GM18867 (cell line): ENCODE measurements around the gene ENTHD1.

Experiments
- ATAC-seq: cut with Tn5 transposase; IDR thresholded peaks from one replicate; pipeline ENCODE4 v1.9.1; 2021; ENCODE audit warnings: mild to moderate bottlenecking, moderate library complexity; ENCODE audit not compliant: unreplicated experiment

The ENTHD1 gene

DNA sequence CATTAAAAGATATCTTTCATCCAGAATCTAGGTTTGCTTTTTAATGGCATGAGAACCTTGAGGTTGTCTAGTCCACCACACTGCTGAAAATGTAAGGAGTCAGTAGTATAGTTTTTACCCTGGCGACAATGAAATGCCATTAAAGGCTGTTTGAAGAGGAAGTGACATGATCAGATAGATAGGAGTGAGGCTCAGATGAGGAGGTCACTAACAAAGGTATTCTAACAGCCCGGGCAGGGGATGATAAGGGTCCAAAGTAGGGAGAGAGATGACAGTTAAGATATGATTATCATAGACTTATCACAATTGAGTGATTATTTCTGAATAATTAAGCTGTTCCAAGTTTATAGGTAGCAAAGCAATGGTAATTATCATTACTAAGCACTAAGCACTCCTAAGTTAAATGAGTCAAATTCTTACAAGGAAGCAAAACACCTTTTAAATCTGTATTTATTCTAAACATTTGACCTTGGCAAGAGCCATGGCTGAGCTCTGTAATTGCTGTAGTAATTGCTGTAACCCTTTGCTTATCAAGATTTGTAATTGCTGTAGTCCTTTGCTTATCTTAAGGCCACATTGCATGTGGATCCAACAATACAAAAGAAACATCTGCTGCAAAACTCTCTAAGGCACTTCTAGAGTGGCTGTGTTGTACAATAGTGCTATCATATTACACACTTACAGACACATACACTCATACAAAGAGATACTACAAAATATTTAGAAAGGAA, 92.6 kb downstream of the ENTHD1 start:
- no peak for ATAC-seq

DNA sequence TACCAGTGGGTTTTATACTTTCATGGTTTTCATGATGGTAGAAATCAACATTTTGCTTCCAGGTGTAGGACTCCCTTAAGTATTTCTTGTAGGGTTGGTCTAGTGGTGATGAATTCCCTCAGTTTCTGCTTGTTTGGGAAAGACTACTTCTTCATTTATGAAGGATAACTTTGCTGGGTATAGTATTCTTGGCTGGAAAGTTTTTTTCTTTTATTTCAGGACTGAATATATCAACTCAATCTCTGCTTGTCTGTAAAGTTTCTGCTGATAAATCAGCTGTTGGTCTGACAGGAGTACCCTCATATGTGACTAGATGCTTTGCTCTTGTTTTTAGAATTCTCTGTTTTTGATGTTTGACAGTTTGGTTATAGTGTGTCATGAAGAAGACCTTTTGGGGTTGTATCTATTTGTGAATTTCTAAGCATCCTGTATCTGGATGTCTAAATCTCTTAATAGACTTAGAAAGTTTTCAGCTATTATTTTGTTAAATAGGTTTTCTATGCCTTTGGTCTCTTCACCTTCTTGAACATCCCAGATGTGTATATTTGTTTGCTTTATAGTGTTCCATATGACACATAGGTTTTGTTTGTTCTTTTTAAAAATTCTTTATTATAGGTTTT, 95.9 kb downstream of the ENTHD1 start:
- ATAC-seq = no peak

DNA sequence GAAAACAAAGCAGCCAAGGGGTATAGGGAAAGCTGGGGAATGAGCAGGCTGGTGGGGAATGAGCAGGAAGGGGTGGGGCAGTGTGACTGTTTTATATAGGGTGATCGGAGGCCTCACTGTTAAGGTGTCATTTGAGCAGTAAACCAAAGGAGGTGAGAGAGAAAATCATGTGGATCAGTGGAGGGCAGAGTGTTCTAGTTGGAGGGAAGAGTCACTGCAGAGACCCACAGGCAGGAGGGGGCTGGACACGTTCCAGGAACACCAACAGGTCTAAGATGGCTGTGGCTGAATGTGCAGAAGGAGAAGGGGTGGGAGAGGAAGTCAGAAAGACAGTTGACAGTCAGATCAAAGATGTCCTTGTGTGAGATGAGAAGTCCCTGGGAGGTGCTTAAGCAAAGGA, 103.8 kb downstream of the ENTHD1 start:
- ATAC-seq = no peak

DNA sequence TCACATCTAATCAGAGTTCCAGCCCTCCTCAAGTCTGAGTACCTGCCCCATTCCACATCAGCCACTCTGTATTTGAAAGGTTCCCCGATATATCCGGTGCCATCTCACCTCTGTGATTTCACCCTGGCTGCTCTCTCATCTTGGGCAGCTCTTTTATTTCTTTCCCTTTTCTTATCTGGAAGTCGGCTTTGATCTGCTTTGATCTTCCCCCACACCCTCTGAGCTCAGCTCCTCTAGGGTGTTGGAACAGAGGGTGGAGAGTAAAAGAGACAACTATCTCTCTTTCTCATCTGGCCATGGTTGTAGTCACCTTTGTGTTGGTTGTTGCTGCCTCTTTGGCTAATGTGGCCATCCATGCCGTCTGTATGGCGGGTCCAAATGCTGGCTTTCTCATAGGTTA, 108.3 kb downstream of the ENTHD1 start:
- no peak for ATAC-seq

DNA sequence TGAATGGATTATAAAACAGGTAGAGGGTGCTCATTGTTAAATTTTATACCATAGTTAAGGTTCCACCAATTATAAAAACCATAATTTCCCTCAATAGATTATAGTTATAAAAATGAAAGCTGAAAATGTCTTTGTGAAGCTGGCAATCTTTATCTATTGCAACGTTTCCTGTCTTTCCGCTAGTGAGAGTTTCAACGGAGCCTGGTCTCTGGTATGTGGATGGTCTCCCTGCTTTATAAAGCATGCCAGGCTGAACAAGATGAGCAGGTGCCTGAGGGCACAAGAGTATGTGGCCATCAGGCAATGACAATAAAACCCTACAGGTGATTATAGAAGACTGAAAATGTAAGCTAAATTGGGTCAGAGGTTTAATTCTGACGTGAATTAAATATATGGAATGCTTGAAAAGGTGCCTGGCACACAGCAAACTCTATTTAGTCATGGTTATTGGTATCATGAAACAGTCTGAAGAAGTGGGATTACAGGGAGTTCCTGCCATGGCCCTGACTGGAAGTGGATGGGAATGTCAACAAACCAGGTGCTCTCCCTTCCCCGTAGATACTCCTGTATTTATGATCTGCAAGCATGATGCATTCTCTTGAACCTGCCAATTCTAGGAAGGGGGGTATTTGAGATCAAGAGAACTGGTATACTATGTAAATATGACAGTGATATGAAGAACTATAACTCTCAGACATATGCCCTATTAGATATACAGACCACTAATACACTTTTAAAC, 115.7 kb downstream of the ENTHD1 start:
- ATAC-seq = no peak

DNA sequence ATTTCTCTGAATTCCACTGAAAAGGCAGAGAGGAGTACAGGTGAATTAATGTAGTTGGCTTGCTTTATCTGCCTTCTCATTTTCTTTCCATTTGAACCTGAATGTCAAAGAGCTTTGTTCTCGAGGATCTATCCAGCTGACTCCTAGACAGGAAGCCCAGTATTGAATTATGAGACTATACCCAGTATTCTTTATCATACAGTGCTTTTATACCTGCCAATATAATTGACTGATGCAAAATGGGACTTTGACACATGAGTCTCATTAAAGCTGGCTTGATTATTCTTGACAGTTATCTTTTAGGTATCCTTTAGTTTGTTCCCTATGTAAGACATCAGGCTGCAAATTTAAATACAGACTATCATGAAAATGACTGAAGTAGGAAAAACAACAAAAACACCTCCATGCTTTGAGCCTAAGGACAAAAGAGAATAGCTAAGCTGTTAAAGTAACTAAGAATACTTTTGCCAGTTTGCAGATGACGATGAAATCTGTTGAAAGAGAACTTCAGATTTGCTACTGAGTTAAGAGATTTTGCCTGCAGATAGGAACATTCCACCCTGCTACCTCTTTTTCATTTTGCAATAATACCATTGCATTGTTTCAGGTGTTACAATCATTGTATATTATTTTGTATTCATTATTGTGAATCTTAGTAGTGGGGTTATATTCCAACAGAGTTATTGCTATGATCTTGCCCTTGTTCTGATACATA, 117.1 kb downstream of the ENTHD1 start:
- no peak for ATAC-seq

DNA sequence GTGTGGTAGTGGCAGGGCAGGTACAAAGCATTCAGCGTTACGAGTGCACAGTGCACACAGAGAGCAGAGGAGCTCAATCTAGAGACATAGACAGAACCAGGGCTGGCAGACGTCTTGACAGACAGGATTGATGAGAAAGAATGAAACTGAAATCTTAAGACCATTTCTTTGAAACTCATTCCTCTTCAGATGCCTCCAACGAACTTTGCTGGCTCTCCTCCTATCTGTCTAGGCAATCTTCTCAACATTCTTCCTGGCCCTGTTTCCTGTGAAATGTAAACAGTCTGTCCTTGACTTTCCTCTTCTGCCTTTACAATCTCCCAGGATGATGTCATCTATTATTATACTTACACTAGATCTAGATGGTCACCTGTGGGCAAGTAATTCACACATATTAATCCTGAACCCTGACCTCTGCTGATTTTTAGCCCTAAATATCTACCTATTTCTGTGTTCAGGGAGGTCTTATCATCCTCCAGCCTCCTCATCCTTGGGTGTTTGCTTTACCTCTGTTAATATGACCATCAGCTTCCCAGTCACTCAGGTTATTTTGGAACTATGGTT, 119.5 kb downstream of the ENTHD1 start:
- ATAC-seq = peak; percentile 66

DNA sequence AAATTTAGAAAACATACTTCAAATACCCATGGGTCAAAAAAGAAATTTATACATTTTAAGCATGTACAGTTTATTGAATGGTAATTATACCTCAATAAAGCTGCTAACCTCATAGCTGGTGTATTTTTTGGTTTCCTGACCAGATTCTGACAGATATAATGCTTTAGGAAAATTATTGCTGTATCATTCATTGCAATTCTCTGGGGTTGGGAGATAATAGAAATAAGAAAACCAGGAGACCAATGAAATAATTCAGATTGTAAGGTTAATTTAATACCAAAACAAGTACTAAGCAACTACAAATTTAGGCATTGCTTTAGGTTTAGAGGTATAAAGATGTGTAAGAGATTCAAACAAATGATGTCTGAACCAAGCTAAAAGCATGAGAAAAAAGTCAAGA, 120.1 kb downstream of the ENTHD1 start:
- no peak for ATAC-seq

DNA sequence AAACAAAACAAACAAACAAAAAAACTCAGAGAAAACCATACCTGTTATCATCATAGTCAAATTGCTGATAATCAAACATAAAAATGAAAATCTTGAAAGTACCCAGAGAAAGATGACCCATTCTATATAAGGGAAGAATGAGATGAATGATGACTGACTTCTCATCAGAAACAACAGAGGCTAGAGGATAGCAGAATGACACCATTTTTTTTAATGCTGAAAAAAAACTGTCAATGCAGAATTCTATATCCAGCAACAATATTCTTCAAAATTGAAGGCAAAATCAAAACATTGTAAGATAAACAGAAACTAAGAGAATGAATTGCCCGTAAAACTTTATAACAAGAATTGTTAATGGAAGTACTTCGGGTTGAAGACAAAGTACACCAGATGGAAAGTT, 122.1 kb downstream of the ENTHD1 start:
- no peak for ATAC-seq

DNA sequence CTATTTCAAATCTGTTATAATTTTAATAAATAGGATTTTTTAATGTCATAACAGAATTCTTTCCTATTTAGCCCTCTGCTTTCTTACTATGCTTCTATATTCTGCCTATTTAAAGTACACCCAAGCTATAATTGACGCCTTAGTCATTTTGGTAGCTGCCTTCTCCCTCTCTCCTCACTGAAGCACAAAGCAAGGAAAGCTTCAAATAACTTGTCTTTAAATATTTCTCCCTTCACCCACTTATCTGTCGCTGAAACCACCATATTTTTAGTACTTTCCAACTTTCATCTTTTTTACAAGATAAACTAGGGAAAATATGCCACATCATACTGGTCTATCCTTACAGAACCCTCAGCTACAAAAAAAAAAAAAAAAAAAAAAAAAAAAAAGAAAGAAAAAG, 127.9 kb downstream of the ENTHD1 start:
- no peak for ATAC-seq

DNA sequence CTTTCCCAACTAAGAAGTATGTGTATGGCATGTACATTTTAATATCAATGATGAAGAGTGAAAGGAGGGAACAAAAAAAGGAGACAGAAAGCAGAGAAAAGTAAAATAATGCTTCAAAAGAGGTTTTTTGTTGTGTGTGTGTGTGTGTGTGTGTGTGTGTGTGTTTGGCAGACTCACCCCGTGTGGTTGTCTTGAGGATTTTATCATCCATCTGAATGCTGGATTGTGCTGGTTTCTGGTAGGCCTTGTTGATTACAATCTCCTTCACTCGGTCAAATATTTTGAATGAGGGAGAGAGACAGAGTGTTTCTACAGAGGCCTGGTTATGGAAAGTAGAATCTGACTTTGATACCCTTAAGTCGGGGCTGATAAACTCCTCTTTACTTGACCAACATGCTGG, 128.5 kb downstream of the ENTHD1 start:
- no peak for ATAC-seq

DNA sequence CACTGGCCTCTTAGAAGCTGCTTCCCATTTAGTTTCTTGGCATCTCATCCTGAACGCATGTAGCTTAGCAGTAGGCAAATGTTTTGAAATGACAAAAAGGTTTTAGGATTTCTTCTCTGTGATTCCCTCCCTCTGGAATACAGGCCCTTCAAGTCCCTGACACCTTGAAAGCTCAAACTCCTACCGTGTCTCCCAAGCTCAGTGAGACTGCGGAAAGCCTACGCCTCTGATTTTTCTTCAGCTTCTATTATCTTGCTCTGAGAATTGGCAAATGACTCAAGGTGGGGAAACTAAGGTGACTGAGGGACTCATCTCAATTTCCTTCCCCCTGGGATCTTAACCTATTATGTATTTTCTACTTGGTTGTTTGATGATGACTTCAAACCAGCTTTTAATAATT, 130.3 kb downstream of the ENTHD1 start:
- no peak for ATAC-seq

DNA sequence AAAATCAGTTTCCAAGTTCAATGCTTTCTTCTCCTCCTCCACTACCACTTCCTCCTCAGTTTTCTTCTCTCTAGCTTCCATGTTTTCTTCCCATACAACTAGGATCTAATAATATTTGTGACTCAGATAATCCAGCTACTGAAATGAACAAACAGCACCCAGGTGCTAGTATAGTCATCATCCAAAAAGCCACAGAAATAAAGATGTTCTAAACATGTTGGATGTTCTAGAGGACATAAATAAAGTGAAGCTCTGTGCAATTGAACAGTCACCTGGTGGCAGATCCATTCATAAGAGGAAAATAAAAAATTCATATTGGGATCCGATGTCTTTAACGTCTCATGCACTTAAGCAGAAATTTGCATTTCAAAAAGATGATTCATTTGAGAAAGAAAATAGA, 142.8 kb downstream of the ENTHD1 start:
- ATAC-seq = no peak

DNA sequence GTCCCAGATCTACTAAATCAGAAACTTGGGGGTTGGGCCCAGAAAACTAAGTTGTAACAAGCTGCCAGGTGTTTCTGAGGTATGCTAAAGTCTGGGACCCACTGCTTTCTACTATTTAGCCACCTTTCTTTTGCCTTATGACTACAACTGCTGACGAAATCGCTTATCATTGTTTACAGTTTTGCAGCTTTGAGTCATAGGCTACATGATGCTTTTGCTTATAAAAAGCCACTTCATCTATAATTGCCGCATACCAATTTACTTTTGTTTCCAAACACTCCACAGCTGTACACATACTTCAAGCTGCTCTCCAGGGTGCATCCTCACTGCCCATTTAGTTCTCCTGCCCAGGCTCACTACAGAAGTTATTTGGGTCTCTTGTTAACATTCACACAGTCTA, 144.7 kb downstream of the ENTHD1 start:
- no peak for ATAC-seq

DNA sequence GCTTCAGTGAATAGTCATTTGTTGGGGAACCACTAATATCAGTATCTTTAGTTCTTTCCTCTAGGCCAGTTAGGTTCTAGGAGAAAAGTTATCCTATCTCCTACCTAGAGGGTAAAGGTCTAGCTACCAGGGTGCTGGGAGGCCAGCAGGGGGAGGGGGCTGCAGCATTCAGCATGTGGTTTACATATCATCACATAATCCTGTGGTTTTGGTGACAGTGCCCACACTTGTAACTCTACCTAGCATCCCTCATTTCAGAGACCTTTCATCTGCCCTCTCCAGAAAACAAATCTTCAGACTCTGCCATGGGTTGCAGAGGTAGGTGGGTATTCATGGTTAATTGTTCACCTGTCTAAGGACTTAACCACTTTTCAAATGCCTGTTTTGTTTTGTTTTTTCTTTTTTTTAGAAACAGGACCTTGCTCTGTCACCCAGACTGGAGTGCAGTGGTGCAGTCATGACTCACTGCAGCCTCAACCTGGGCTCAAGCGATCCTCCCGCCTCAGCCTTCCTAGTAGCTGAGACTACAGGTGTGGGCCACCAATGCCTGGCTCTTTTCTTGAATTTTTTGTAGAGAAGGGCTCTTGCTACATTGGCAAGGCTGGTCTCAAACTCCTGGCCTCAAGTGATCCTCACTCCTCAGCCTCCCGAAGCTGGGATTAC, 146.8 kb downstream of the ENTHD1 start:
- ATAC-seq = no peak

DNA sequence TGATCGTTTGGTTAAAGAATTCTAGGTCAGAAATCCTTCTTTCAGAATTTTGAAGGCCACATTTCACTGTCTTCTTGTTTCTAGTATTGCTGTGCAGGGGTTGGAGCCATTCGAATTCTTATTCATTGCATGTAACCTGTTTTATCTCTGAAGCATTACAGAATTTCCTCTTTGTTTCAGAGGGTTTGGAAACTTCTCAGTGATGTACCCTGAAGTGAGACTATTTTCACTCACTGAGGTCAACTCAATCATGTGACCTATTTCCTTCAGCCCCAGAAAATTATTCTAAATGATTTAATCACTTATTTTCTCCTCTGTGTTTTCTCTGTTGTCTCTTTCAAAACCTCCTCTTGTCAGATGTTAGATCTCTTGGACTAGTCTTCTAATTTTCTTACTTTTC, 147.8 kb downstream of the ENTHD1 start:
- no peak for ATAC-seq

DNA sequence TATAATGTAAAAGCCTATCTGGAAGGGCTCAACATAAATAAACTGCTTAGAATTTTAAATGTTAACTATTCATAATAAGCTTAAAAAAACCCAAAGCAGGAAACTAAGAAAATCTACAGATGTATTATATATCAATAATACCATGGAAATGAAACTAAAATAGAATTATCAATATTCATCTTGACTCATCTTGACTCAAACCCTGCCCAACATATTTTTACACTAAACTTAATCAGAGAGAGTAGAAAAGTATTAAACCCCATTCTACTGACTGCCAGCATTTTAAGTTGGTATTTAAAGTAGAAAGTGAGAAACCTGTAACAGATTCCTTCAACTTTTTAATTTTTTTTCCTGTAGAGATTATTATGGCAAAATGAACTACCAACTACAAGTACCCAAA, 149.2 kb downstream of the ENTHD1 start:
- no peak for ATAC-seq

DNA sequence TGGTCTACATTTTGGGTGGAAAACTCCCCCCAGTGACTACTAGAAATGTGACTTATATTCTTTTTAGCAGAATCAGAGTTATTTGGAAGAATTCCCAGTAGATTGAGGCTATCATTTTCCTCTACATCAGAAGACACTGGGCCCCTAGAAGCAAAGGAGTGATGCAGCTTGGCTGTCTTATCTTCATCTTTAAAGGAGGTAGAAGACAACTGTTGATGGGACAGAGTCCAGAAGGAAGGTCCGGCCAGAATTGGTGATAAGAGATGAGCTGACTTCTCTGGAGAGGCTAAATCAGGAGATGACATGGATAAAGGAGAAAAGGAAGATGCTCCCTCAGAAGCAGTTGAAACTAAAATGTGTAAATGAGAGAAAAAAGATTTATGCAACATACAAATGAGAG, 149.6 kb downstream of the ENTHD1 start:
- no peak for ATAC-seq

DNA sequence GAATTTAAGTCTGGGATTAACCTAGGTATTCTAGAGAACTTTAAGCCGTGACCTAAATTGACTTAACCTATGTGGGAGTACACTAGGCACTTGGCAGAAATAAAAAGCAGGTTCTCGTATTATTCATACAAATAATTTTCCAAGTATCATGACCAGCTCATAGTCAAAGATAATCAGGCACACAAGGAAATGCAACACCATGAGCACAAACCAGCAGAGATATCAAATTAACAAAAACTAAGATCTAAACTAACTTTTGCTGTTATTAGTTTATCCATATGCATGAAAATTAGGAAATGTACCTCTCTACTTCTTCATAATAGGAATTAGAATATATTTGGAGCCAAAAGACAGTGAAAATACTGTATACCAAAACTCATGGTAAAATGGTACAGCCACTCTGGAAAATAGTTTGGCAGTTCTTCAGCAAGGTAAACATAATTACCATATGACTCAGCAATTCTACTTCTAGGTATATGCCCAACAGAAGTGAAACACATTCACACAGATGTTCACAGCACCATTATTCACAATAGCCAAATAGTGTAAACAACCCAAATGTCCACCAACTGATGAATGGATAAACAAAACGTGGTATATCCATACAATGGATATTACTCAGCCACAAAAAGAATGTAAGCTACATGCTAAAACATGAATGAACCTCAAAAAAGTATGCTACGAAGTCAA, 154.1 kb downstream of the ENTHD1 start:
- ATAC-seq = no peak

DNA sequence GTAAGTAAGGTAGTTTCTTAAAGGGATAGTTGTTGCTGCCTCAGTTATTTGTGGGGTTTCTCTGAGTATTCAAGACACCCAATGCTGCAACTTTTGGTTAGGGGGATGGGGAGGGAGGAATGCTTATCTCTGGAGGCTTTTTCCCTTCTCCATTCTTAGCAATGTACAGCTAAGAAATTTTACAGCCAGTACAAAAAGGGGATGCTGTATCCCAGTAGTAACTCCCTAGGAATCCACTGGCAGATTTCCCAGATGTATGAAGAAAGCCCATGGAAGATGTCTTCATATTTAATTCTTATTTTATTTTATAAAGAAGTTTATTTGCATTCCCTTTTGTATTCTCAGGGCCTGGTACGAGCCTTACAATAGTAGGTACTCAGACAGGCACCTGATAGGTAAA, 154.8 kb downstream of the ENTHD1 start:
- ATAC-seq = no peak
